HG02588 (cell line): ENCODE measurements around the gene CMTM8.
A peak's percentile ranks its signal among the peaks of the same experiment; 100 is the strongest.
"Not testable (repeated sequence)": the region's sequence is repeated elsewhere in the genome, so short reads cannot be mapped to it uniquely, and the experiment has no call there.

ENCODE experiments used
- ATAC-seq: cut with Tn5 transposase; IDR thresholded peaks from one replicate; pipeline ENCODE4 v1.9.1; 2021; ENCODE audit warnings: mild to moderate bottlenecking, moderate library complexity; ENCODE audit not compliant: unreplicated experiment

Gene CMTM8, protein sequence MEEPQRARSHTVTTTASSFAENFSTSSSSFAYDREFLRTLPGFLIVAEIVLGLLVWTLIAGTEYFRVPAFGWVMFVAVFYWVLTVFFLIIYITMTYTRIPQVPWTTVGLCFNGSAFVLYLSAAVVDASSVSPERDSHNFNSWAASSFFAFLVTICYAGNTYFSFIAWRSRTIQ

DNA sequence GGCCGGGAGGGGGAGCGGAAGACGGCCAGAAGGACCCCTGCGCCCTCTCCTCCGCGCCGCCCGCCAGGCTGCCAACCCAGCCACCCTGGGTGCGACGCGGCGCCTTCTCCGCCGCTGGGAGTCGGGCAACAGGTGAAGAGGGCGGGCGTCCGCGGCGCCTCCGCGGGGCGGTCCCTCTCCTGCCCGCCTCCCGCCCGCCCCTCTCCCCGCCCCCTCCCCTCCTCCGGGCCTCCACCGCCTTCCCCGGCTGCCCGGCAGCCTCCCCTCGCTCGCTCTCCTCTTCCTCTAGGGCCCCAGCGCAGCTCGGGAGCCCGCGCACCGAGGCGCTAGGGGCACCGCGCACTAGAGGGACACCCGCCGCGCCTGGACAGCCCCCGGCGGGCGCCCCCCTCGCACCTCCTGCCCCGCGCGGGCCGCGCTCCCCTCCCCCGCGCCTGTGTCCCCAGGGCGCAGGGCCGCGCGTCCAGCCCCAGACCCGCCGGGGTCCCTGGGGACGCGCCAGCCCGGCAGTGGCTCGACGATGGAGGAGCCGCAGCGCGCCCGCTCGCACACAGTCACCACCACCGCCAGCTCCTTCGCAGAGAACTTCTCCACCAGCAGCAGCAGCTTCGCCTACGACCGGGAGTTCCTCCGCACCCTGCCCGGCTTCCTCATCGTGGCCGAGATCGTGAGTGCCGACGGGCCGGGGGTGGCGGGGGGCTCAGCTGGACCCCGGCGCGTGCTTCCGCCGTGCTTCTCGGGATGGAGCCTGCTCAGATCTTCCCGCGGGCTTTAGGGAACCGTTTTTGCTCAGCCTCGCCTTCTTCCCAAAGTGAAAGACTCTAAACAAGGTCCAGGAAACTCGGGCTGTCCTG lies at the start of gene CMTM8:
CMTM8 (plus strand) TSS at position 228 of the 854 bp plus-strand sequence; CDS start at position 521, 293 bp downstream.
- peak; percentile 44 for ATAC-seq

- ATAC-seq, result no peak
Observed at GRCh38 chr3:32189693-32190092, 48.8 kb upstream of the CMTM8 start.

- not testable (repeated sequence) for ATAC-seq
Observed at GRCh38 chr3:32190556-32190955, 47.9 kb upstream of the CMTM8 start.

DNA sequence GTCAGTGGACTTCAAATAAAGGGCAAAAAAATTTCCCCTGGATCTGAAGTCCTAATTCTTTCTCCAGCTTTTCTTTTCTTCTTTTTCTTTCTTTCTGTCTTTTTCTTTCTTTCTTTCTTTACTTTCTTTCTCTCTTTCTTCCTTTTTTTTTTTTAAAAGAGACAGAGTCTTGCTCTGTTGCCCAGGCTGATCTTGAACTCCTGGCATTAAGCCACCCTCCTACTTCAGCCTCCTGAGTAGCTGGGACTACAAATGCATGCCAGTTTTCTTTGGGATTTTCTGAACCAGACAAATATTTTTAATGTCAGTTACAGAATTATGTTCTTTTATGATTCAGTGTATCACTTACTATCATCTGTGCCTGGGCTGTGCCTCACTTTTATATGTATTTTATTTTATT lies 45.4 kb upstream of the CMTM8 start:
- ATAC-seq, result no peak

- ATAC-seq, result no peak
Observed at GRCh38 chr3:32194653-32195052, 43.8 kb upstream of the CMTM8 start.

GRCh38 chr3:32195995-32196540 lies 42.4 kb upstream of the CMTM8 start:
- ATAC-seq, result no peak

DNA sequence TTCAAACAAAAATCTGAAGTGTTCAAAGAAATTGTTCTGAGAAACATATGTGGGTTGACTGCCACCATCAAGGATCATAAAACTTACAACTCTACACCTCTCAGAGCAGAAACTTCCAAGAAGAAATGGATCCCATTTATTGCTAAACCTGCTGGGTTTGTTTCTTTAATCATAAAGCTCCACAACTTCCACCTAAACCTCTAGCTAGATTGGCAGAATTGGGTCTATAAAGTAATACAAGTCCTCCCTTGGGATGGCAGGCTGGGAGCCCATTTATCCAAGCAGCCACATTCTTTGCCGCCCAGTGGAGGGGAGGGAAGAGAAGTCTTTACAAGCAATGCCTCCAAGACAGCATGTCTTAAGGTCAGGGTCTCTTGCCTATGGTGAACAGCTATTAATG lies 40.5 kb upstream of the CMTM8 start:
- no peak for ATAC-seq

DNA sequence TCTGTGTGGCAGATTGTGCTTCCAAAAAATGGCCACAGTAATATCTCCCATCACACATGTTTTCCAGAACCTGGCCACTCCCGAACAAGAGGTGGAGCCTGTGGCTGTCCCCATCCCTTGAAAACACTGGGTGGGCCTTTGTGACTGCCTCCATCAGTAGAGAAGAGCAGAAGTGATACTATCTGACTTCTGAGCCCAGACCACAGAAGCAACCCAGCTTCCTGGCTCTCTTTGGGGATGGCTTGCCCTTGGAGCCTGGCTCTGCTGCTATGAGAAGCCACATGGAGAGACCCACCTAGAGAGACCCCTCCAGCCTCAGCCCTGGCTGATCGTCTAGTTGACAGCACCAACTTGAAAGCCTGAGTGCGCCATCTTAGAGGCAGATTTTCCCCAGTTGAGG lies 39.8 kb upstream of the CMTM8 start:
- ATAC-seq, result no peak

GRCh38 chr3:32200490-32200889 lies 38.0 kb upstream of the CMTM8 start:
- ATAC-seq, result no peak

- ATAC-seq, result no peak
Observed at GRCh38 chr3:32200992-32201758, 37.3 kb upstream of the CMTM8 start.

- ATAC-seq, result no peak
Observed at GRCh38 chr3:32202496-32202895, 36.0 kb upstream of the CMTM8 start.

GRCh38 chr3:32203854-32204253 lies 34.6 kb upstream of the CMTM8 start:
- ATAC-seq, result no peak

- ATAC-seq, result no peak
Observed at GRCh38 chr3:32208447-32208846, 30.0 kb upstream of the CMTM8 start.

DNA sequence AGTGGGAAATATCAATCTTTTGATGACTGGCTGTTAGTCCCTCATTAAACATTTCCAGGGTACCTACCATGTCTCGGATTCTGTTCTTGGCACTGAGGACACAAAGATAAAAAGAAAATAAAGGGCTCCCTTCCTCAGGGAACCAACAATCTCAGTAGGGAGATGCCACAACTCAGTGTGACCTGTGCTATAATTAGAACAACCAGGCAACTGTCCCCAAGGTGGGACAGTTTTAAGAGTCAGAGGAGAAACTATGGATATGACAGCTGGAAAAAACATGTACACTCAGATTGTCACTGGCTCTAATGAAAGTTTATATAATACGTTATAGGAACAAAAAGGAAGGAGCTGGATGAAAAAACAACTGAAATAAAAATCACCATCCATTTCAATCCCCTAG lies 23.3 kb upstream of the CMTM8 start:
- no peak for ATAC-seq

DNA sequence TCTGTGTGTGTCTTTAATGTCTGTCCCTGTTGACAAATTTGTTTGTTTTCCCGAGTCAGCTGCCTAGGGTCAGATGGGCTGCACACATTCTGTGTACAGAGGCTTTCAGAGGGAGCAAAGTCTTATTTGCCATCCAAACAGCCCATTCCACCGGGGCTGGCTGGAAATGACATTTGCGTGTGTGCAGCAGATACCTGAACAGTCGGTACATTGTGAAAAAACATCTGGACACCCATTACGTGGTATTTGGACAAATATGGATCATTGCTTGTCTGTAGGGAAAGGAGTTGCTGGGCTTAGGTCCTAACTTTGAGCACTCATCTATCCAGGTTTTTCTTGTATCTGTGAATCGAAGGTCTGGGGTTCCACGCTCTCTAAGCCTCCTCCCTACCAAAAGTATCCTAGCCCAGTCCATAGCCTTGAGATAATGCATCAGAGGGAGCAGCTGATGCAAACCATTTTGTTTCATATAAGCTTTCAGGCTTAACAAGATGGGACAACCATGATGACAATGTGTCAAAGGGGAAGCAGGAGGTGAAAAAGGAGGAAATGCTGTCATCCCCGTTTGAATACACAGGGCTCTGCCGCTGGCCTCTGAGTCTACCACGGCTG lies 22.2 kb upstream of the CMTM8 start:
- no peak for ATAC-seq

DNA sequence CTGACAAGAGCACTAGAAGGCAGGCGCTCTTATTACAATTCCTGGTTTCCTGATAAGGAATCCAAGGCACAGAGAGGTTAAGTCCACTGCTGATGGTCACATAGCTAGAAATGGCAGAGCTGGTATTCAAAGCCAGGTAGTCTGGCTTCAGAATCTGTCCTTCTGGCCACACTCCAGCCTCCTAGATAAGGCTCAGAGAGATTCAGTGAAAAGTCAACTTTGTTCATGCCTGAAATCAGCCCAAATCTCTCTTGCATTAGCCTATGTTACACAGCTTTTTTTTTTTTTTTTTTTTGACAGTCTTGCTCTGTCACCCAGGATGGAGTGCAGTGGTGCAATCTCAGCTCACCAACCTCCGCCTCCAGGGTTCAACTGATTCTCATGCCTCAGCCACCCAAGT lies 21.1 kb upstream of the CMTM8 start:
- no peak for ATAC-seq

DNA sequence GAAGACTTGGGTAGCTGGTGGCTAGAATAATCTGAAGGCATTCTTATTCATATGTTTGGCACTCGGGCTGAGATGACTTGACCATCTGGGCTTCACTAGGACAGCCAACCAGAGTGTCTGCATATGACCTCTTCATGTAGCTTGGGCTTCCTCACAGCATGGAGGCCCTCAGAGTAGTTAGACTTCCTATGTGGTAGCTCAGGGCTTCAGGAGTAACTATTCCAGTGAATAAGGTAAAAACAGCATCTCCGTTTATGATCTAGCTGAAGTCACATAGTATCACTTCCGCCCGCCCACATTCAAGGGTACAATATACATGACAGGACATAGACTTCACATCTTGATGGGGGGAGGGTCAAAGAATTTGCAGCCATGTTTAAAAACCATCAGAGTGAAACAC lies 18.9 kb upstream of the CMTM8 start:
- ATAC-seq, result no peak

- ATAC-seq, result no peak
Observed at GRCh38 chr3:32220006-32220405, 18.5 kb upstream of the CMTM8 start.

DNA sequence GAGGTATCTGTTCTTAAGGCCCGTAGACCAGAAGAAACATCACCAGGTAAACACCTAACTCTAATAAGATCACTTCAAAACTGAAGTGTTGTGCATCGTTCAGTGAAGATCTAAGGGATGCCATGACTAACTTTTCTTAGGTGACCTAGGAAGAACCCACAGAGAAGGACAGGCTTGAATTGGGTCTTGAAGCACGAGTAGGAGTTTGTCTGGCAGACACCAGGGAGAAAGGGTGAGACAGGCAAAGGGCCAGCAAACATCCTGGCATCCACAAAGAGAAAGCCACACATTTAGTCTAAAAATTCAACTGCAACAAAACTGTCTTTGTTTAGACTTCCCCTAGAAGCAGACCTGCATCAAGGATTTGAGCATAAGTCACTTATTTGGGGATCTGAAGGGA lies 15.5 kb upstream of the CMTM8 start:
- ATAC-seq, result no peak

DNA sequence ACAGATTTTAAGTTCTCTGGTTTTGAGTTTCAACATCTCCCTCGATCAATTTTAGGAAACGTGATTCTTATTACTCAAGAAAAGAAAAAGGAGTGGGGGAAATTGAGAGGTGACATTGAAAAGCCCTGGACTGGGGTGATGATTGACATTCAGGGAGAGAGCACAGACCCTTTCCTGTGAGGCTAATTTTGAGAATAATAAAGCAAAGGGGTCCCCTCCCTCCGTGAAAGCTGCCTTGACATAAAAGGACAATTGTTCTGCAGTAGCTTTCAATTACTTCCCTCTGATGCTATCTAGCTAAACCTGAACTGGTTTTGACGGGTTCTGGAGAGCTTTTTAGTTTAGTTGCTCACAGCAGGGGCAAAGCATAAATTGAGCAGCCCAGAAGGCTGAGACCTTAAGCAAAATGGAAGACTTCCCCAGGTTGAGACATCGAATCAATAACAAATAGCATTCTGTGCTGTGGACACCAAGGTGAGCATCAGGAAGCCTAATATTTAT lies 14.4 kb upstream of the CMTM8 start:
- no peak for ATAC-seq
